Jurkat, Clone E6-1 (cell line): ENCODE measurements around the gene WLS.

Experiments used
- DNase-seq: peaks from one replicate; pipeline ENCODE4 v3.0.0-alpha.2; 2011; ENCODE audit warnings: low read depth, low spot score
- H3K4me3 ChIP-seq: 2 replicates; pipeline ENCODE4 v1.5.1; 2011; ENCODE audit warnings: mild to moderate bottlenecking, low read length, control low read depth, moderate library complexity

WLS gene

GRCh38 chr1:68205794-68206358 is 26.4 kb downstream of the WLS start:
- H3K4me3 ChIP-seq: no peak overlapping the region
- DNase-seq: no peak

DNA sequence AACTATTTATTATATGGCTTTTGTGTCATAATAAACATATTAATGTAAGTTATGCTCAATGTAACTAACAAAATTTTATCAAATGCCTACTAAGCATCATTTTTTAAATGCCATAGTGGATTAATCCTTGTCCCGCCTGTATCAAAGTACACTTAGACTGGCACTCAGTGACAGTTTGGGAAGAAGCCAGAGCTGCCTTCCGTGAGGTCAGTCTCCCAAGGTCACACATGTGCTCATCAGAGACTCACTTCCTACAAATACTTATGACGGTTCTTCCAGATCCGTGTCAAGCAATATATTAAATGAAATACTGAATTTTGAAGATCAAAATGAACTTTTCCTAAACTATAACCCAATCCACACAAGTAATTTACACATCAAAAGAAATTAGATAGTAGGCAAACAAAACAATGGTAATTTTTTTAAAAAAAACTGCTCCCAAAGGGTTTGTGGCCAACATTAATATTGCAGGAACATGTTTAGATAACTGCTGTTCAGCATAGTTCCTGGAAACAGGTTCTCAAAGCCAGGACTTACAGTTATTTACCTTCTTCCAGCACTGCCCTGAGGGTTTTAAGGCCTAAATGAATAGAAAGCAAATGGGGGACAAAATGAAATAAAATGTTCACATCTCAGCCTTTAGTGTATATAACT is 27.2 kb downstream of the WLS start:
- no peak overlapping the region for H3K4me3 ChIP-seq
- no peak for DNase-seq

DNA sequence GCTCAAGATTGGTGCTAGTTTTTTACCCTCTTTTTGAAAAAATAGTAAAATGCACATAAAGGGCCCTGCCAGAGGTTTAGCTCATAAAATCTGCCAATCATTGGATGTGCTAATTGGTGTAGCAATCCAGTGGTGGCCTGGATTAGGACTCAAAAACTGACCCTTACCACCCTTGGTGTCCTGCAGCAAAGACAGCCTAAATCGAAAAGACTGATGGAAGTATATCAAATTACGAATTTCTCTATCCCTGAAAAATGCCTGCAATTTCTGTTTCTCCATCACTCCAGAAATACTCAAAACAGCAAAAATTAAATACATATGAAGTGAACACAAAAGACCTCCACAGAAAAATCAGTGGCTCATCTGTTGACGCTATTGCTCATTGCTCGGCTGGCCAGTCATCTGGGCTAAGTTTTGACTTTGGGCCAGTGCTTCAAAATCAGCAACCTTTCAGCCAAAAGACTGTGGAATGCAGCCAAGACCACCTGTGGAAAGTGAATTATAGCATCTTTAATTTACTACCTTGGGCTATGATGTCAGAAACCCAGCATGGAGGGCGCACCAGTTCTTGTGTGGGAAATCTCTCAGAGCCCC is 30.0 kb downstream of the WLS start:
- no peak overlapping the region for H3K4me3 ChIP-seq
- no peak for DNase-seq

GRCh38 chr1:68201546-68202238 is 30.6 kb downstream of the WLS start:
- no peak for DNase-seq
- no peak overlapping the region for H3K4me3 ChIP-seq

- no peak overlapping the region for H3K4me3 ChIP-seq
- DNase-seq: no peak
These were observed 32.7 kb downstream of the WLS start for GRCh38 chr1:68199603-68200002.

- no peak overlapping the region for H3K4me3 ChIP-seq
- DNase-seq: no peak
These were observed 33.6 kb downstream of the WLS start for GRCh38 chr1:68198752-68199151.

DNA sequence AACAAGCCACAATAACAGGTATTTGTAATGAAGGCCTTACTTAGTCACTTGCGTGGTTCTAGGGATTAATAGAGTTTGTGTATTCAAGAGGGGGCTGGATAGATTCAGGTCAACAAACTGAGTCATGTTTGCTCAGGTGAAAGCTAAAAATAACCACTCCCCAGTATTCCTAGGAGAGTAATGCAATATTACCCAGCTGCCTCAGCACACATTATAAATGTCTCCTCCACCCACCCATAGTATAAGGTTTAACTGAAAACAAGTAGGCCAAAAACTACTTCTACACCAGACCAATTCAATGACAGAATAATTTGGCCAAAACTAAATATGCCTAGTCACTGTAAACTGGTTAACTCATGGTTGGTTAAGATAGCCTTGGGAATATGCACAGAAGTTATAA is 34.4 kb downstream of the WLS start:
- DNase-seq: no peak
- H3K4me3 ChIP-seq: no peak overlapping the region

DNA sequence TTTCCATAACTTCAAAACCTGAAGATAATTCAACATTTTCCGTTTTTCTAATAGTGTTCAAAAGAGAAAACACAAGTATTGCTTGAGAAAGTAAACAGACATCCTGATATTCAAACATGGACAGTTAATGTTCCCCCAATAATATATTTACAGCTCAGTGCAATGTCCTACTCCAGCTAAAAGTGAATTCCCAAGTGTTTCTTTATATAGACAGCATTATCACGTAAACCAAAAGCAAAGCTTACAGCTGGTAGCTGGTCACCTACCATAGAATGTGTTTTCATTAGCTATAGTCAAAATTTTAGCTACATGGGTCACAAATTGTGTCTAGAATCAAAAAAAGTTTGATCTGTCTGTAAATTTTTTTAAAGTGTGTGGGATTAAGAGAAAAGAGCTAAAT is 34.9 kb downstream of the WLS start:
- DNase-seq: no peak
- no peak overlapping the region for H3K4me3 ChIP-seq

GRCh38 chr1:68196676-68197075 is 35.6 kb downstream of the WLS start:
- DNase-seq: no peak
- H3K4me3 ChIP-seq: no peak overlapping the region

GRCh38 chr1:68191717-68192116 is 40.6 kb downstream of the WLS start:
- no peak for DNase-seq
- H3K4me3 ChIP-seq: no peak overlapping the region

DNA sequence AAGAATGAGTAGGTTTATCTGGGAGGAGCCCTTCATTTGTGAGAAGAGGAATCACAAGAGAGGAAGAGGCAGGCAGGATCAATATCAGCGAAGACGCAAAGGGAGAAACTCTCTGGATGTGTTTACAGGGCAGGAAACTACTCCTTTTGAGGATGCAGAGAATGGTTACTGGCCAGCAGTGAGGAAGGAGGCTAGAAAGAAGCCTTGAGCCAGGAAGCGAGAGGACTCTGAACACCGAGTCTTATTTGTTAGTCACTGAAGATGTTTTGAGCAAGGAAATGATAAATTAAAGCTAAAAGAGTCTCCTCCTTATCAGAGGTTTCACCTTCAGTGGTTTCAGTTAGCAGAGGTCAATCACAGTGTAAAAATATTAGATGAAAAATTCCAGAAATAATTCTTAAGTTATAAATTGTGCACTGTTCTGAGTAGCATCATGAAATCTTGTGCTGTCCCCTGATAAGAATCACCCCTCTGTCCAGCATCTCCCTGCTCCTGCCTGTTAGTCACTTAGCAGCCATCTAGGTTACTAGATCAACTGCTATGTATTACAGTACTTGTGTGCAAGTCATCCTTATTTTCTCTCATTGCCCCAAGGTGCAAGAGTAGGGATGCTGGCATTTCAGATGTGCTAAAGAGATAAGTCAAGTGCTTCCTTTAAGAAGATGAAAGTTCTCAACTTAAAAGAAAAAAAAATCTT is 43.5 kb downstream of the WLS start:
- no peak for DNase-seq
- no peak overlapping the region for H3K4me3 ChIP-seq

DNA sequence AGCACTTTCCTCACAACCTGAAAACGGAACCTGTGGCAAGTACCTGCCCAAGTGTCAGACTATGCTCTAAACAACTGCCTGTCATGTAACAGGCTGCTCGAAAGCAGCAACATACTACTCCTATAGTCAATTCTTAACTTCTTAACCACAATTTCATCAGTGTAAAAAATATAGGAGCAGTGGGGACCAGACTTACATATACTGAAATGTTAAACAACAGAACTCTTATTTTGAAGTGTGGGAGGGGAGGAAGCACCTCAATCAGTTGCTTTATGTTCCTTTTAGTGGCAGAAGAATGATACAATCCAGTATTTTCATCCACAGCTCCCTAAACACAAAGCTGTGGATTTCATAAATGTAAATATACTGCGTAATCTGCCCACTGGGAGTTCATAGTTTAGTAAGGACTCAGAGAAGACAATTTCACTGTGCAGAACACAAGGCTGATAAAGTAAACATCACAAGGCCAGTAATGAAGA is 44.2 kb downstream of the WLS start:
- DNase-seq: no peak
- no peak overlapping the region for H3K4me3 ChIP-seq

GRCh38 chr1:68185743-68186142 is 46.6 kb downstream of the WLS start:
- no peak for DNase-seq

GRCh38 chr1:68183895-68184294 is 48.4 kb downstream of the WLS start:
- no peak for DNase-seq
- H3K4me3 ChIP-seq: no peak overlapping the region

More at GRCh38 chr1:68185743-68186142, 46.6 kb downstream of the WLS start:
- H3K4me3 ChIP-seq: no peak overlapping the region

- no peak for DNase-seq
- no peak overlapping the region for H3K4me3 ChIP-seq
These were observed 51.2 kb downstream of the WLS start for GRCh38 chr1:68181165-68181556.

- H3K4me3 ChIP-seq: no peak overlapping the region
- DNase-seq: no peak
These were observed 51.7 kb downstream of the WLS start for GRCh38 chr1:68180441-68181164.

DNA sequence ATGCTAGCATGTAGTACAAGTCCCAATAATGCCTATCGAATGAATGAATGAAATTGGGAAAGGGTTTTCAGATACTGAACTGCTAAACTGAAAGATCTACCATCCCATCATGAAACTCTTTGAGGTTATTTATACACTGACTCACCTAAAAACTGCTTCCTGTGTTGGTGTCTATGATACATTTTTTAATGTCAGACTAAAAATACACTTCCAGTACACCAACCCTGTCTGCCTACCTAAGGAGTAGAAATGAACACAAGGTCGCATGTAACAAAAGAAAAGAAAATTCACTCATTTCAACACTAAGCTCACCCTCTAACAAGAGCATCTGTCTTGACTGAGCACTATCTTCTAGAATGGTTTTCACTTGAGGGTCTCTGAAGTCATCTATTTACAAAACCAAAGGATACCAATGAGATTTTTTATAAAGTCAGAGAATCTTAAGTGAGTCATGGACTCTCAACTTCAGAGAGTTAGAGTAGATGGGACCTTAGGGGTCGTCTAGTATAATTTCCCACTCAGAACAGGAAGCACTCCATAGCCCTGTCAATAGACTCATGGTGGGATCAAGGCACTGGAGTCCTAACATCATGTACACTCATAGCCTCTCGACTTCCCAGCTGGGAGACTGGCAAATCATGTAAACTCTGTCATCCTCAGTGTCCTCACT is 53.4 kb downstream of the WLS start:
- DNase-seq: no peak
- no peak overlapping the region for H3K4me3 ChIP-seq

GRCh38 chr1:68175621-68176398 is 56.5 kb downstream of the WLS start:
- no peak for DNase-seq
- no peak overlapping the region for H3K4me3 ChIP-seq
